GM23338 (cell line): Measurements from ENCODE around the gene OLFML1. TPM values are rescaled to one million over a fixed set of nuclear protein-coding genes. Genes with fewer than 3 reads are reported as not detected.

Source experiments
- ATAC-seq: fragments of 200-7000 bp; cut with Tn5 transposase; 3 replicates; pipeline ENCODE4 v1.9.1; 2020
- DNase-seq: peaks from one replicate; pipeline ENCODE4 v3.0.0-alpha.2; 2015; ENCODE audit warnings: low spot score
- H2AFZ ChIP-seq: fragments of 200-600 bp; sonication (generic); 2 replicates; pipeline ENCODE4 v1.8.0; 2016; ENCODE audit warnings: antibody characterized with exemption, mild to moderate bottlenecking, moderate library complexity
- H3F3A ChIP-seq: fragments of 200-600 bp; sonication (generic); replicated peaks from 2 replicates; pipeline ENCODE4 v1.8.0; 2017; ENCODE audit warnings: antibody characterized with exemption, mixed run types, low read depth
- H3K27ac ChIP-seq: fragments of 200-600 bp; sonication (generic); 2 replicates; pipeline ENCODE4 v1.6.1; 2016; ENCODE audit warnings: low read depth
- H3K27me3 ChIP-seq: fragments of 200-600 bp; sonication (generic); 2 replicates; pipeline ENCODE4 v1.8.0; 2016; ENCODE audit warnings: mild to moderate bottlenecking, mixed run types, moderate library complexity; ENCODE audit not compliant: insufficient read depth
- H3K36me3 ChIP-seq: fragments of 200-600 bp; sonication (generic); 2 replicates; pipeline ENCODE4 v1.8.0; 2016; ENCODE audit warnings: mild to moderate bottlenecking; ENCODE audit not compliant: insufficient read depth
- H3K4me1 ChIP-seq: fragments of 200-600 bp; sonication (generic); 2 replicates; pipeline ENCODE4 v1.8.0; 2016; ENCODE audit warnings: mild to moderate bottlenecking, moderate library complexity; ENCODE audit not compliant: insufficient read depth
- H3K4me2 ChIP-seq: fragments of 200-600 bp; sonication (generic); 2 replicates; pipeline ENCODE4 v1.7.1; 2017; ENCODE audit warnings: mixed run types
- H3K4me3 ChIP-seq: fragments of 200-600 bp; sonication (generic); 2 replicates; pipeline ENCODE4 v1.6.1; 2016; ENCODE audit warnings: mixed run types
- H3K79me2 ChIP-seq: fragments of 200-600 bp; sonication (generic); replicated peaks from 2 replicates; pipeline ENCODE4 v1.8.0; 2017; ENCODE audit warnings: mild to moderate bottlenecking; ENCODE audit not compliant: insufficient read depth
- H3K9me2 ChIP-seq: fragments of 200-600 bp; sonication (generic); 2 replicates; pipeline ENCODE4 v1.8.0; 2017; ENCODE audit not compliant: insufficient read depth
- H4K20me1 ChIP-seq: fragments of 200-600 bp; sonication (generic); replicated peaks from 2 replicates; pipeline ENCODE4 v1.8.0; 2017; ENCODE audit warnings: mild to moderate bottlenecking; ENCODE audit not compliant: insufficient read depth
- H3K27ac Mint-ChIP-seq: 2 replicates; pipeline ENCODE4 v1.8.0; 2020; ENCODE audit warnings: inconsistent platforms, mild to moderate bottlenecking, moderate library complexity, mixed read lengths
- H3K27me3 Mint-ChIP-seq: 3 replicates; pipeline ENCODE4 v1.8.0; 2022; ENCODE audit warnings: low read depth, mild to moderate bottlenecking, moderate library complexity, mixed read lengths, inconsistent platforms; ENCODE audit not compliant: insufficient read depth, poor library complexity
- H3K36me3 Mint-ChIP-seq: 3 replicates; pipeline ENCODE4 v1.8.0; 2021; ENCODE audit warnings: low read depth, mild to moderate bottlenecking, inconsistent platforms, moderate library complexity, mixed read lengths
- H3K4me1 Mint-ChIP-seq: 3 replicates; pipeline ENCODE4 v1.8.0; 2020; ENCODE audit warnings: mild to moderate bottlenecking, inconsistent platforms, mixed read lengths
- H3K4me3 Mint-ChIP-seq: 3 replicates; pipeline ENCODE4 v1.8.0; 2021; ENCODE audit warnings: moderate library complexity, mild to moderate bottlenecking, inconsistent platforms, mixed read lengths
- H3K9me3 Mint-ChIP-seq: 3 replicates; pipeline ENCODE4 v1.8.0; 2020; ENCODE audit warnings: moderate library complexity, mild to moderate bottlenecking, inconsistent platforms, mixed read lengths
- CREB1 ChIP-seq: fragments of 250-450 bp; sonication (Bioruptor Pico); IDR thresholded peaks from 2 replicates; pipeline ENCODE4 v1.5.0; 2020; ENCODE audit warnings: low read depth, mild to moderate bottlenecking, moderate library complexity
- EZH2phosphoT487 ChIP-seq: fragments of 200-600 bp; sonication (generic); IDR thresholded peaks from one replicate; pipeline ENCODE4 v1.8.1; 2018; ENCODE audit warnings: antibody characterized with exemption; ENCODE audit not compliant: unreplicated experiment
- NANOG ChIP-seq: IDR thresholded peaks from 2 replicates; pipeline ENCODE4 v1.6.1; 2016; ENCODE audit warnings: antibody characterized with exemption, borderline replicate concordance
- POLR2AphosphoS5 ChIP-seq: IDR thresholded peaks from 2 replicates; pipeline ENCODE4 v1.6.1; 2016; ENCODE audit warnings: antibody characterized with exemption, low read depth
- ZNF114 ChIP-seq: fragments of 250-450 bp; sonication (Bioruptor Pico); IDR thresholded peaks from 2 replicates; pipeline ENCODE4 v1.5.0; 2020; ENCODE audit warnings: mild to moderate bottlenecking, moderate library complexity
- ZNF462 ChIP-seq: fragments of 250-450 bp; sonication (Bioruptor Pico); IDR thresholded peaks from 2 replicates; pipeline ENCODE4 v1.5.0; 2020; ENCODE audit warnings: mild to moderate bottlenecking, moderate library complexity
- polyA plus RNA-seq: library from polyadenylated mRNA; unstranded; fragments of >200 nt; fragmentation: Nextera tagmentation; extraction: Ambion mirVana; gene quantifications from 2 replicates; pipeline ENCODE4 v1.2.1, GENCODE V29; 2016
- total RNA-seq: library from RNA; depleted of rRNA; stranded (reverse); fragments of >200 nt; shearing (Covaris generic); gene quantifications from 2 replicates; pipeline ENCODE4 v1.2.3, GENCODE V29; 2014
- TF ChIP-seq, protein P1 (sequence below): IDR thresholded peaks from one replicate; pipeline ENCODE4 v1.6.1; 2018; ENCODE audit warnings: antibody characterized with exemption; ENCODE audit not compliant: unreplicated experiment

OLFML1 gene
- total and polyA plus RNA-seq, 2 experiments from 2014 or later: 0.21 TPM; not detected in 1

DNA sequence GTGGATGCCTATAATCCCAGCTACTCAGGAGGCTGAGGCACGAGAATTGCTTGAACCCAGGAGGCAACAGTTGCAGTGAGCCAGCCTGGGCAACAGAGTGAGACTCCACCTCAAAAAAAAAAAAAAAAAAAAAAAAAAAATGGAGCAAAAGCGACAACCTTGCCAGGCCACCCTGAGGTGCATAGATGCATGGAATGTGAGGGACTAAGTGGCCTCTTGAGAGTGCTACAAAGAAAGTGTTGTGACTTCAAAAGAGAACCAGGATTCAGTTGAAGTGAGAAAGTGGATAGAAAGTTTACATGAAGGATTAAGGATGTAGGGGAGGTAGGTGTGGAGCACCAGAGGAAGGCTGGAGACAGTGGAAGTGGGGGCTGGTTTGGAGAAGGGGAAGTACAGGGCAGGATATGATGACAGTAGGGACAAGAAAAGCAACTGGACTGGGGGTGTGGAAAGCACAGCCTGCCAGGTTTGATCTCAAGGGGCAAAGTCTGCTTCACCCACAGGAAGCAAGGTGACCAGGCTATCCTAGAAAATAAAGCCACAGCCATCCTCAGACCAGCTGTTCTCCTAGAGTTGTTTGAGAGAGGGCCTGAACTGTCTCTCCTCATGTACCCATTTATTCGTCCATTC, 36.0 kb upstream of the OLFML1 start (continued):
- TF ChIP-seq, protein P1, sequence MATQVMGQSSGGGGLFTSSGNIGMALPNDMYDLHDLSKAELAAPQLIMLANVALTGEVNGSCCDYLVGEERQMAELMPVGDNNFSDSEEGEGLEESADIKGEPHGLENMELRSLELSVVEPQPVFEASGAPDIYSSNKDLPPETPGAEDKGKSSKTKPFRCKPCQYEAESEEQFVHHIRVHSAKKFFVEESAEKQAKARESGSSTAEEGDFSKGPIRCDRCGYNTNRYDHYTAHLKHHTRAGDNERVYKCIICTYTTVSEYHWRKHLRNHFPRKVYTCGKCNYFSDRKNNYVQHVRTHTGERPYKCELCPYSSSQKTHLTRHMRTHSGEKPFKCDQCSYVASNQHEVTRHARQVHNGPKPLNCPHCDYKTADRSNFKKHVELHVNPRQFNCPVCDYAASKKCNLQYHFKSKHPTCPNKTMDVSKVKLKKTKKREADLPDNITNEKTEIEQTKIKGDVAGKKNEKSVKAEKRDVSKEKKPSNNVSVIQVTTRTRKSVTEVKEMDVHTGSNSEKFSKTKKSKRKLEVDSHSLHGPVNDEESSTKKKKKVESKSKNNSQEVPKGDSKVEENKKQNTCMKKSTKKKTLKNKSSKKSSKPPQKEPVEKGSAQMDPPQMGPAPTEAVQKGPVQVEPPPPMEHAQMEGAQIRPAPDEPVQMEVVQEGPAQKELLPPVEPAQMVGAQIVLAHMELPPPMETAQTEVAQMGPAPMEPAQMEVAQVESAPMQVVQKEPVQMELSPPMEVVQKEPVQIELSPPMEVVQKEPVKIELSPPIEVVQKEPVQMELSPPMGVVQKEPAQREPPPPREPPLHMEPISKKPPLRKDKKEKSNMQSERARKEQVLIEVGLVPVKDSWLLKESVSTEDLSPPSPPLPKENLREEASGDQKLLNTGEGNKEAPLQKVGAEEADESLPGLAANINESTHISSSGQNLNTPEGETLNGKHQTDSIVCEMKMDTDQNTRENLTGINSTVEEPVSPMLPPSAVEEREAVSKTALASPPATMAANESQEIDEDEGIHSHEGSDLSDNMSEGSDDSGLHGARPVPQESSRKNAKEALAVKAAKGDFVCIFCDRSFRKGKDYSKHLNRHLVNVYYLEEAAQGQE: no peak
- TF ChIP-seq EZH2phosphoT487: no peak
- no peak for TF ChIP-seq ZNF114
- TF ChIP-seq CREB1: no peak
- no peak for TF ChIP-seq POLR2AphosphoS5
- TF ChIP-seq NANOG: no peak

- Histone ChIP-seq H3F3A (no peaks in the 10 kb centered on the region), H3K4me2 (no peak overlapping the region), H3K27ac (no peak overlapping the region), H3K4me3 (no peak overlapping the region), H3K9me2 (no peaks in the 10 kb centered on the region), H3K27me3 (no peaks in the 10 kb centered on the region), H3K4me1 (peaks cover 8% of the 10 kb centered on the region), H3K36me3 (no peaks in the 10 kb centered on the region), H2AFZ (no peak overlapping the region), H4K20me1 (no peaks in the 10 kb centered on the region), H3K79me2 (no peaks in the 10 kb centered on the region)
- H3K27me3 Mint-ChIP-seq: peaks cover 8% of the 10 kb centered on the region
- ATAC-seq: no peak
- peaks cover 15% of the 10 kb centered on the region for H3K4me1 Mint-ChIP-seq
- no peak for DNase-seq
- H3K36me3 Mint-ChIP-seq: no peaks in the 10 kb centered on the region
- no peak for TF ChIP-seq ZNF462 (CRISPR knock-in tag)
- H3K9me3 Mint-ChIP-seq: peaks cover 3% of the 10 kb centered on the region; the same call in 1 of the 3 replicates
- H3K4me3 Mint-ChIP-seq: no peak overlapping the region
- no peak overlapping the region for H3K27ac Mint-ChIP-seq
These were observed 35.5 kb upstream of the OLFML1 start for GRCh38 chr11:7449841-7450214.
